ENCODE data around the gene BABAM2.
"Not testable (repeated sequence)": the region's sequence is repeated elsewhere in the genome, so short reads cannot be mapped to it uniquely, and the experiment has no call there.

Gene BABAM2

DNA sequence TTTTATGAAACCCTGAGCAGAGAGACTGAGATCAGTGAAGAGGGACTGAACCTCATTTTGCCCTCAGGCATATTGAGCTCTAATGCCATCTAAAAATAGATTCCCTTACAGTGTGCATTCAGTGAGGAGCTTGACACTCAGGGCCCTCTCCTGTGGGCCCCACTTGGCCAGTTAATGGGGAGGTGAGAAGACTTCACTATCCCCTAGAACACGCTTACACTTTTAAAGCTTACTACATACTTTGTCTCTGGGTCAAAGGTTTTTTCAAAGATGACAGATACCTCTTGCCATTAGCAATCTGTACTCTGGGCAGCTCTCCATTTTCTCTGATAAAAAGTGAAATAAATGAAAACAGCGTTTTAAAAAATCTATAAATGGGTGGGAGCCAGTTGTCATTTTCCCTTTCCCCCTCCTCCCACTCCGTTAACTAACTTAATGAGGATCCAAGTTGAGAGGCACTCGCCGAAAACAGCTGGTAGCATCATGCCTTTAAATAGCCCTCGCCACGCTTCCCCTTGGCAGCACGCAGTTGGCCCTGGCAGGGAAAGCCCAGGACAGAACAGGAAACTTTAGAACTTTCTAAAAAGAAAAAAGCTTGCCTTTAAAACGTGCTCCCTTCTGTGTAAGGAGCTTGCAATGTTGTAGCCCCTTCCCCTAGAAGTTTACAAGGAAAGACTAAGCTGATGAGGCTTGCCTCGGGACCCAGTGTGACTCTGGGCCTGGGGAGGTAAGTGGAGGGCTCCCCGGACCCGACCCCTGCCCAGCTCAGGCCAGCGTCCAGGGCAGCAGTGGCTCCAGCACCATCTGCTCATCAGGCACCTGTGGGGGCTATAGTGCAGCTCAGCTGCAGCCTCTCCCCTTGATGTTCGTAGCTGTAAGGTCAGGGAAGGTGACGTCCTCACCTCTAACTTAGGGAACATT, 443.3 kb downstream of the BABAM2 start:
- no peak overlapping the region for H3K4me3 ChIP-seq (ENCODE audit: low read depth, low read length)
- TF ChIP-seq CTCF (conservative IDR thresholded peaks at IDR 0.05; ENCODE audit: low read depth, low read length), result no peak

GRCh38 chr2:28334527-28334894, 444.0 kb downstream of the BABAM2 start:
- no peak for DNase-seq (ENCODE audit: low read depth)
- no peak for TF ChIP-seq CTCF (conservative IDR thresholded peaks at IDR 0.05; ENCODE audit: low read depth, low read length)
- H3K4me3 ChIP-seq (ENCODE audit: low read depth, low read length), result no peak overlapping the region

More for the DNA sequence above, 443.3 kb downstream of the BABAM2 start:
- no peak for DNase-seq (ENCODE audit: low read depth)

GRCh38 chr2:28335265-28335664, 444.7 kb downstream of the BABAM2 start:
- DNase-seq (ENCODE audit: low read depth); H3K4me3 ChIP-seq (ENCODE audit: low read depth, low read length): not testable (repeated sequence)

- no peak overlapping the region for H3K4me3 ChIP-seq (ENCODE audit: low read depth, low read length)
- DNase-seq (ENCODE audit: low read depth), result no peak
- no peak for TF ChIP-seq CTCF (conservative IDR thresholded peaks at IDR 0.05; ENCODE audit: low read depth, low read length)
These were observed 445.1 kb downstream of the BABAM2 start for GRCh38 chr2:28335666-28336065.

GRCh38 chr2:28336264-28336980, 445.9 kb downstream of the BABAM2 start:
- no peak overlapping the region for H3K4me3 ChIP-seq (ENCODE audit: low read depth, low read length)
- no peak for DNase-seq (ENCODE audit: low read depth)
- no peak for TF ChIP-seq CTCF (conservative IDR thresholded peaks at IDR 0.05; ENCODE audit: low read depth, low read length)

DNA sequence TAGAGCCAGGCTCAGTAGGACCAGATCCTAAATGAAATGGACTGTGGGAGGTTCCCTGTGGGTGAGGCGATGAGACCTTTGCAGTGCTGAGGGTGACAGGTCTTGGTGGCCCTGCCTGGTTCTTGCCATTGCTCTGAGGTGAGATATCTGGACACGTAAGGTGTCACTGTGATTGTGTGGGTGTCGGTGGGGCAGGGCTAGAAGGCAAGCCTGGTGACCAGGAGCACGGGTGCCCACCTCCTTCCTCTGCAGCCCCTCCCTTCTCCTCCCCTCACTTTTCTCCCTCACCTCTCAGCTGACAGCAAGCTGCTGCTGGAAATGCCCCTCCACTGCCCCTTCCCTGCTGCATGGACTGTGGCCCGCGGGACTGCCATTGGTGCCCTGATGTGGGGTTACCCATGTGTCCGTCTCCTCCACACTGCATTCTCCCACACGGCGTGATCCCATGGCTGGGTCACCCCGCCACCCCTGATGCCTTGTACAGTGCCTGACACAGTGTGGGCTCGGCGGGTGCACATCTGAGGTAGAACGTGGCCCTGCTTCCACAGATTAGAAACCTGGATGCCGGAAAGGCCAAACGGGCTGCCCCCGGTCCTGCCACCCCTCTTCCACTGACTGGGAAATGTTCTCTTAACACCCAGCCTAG, 446.6 kb downstream of the BABAM2 start:
- no peak for DNase-seq (ENCODE audit: low read depth)
- no peak for TF ChIP-seq CTCF (conservative IDR thresholded peaks at IDR 0.05; ENCODE audit: low read depth, low read length)
- H3K4me3 ChIP-seq (ENCODE audit: low read depth, low read length), result no peak overlapping the region
